CD8-positive, alpha-beta memory T cell (primary cell): ENCODE measurements around the gene SHTN1. TPM values are rescaled to one million over a fixed set of nuclear protein-coding genes. Genes with fewer than 3 reads are reported as not detected.

Experiments used
- CTCF ChIA-PET: fragments of 350-600 bp; sonication (Branson Sonifier 250); formaldehyde crosslinking; loops from one replicate; lab custom pipeline; 2021; ENCODE audit warnings: antibody characterized with exemption; lab: Charles Lee
- POLR2A ChIA-PET: fragments of 350-600 bp; sonication (Branson Sonifier 250); formaldehyde crosslinking; loops from one replicate; lab custom pipeline; 2021; ENCODE audit warnings: antibody characterized with exemption; lab: Charles Lee
- DNase-seq, 5 donors: peaks; one replicate each; pipeline versions ENCODE4 v3.0.0 to v3.0.0-alpha.2; 2020 to 2022; ENCODE audit warnings: mixed read lengths in 1 of 5
- H3K27ac ChIP-seq: one replicate; pipeline ENCODE4 v1.7.0; 2013; ENCODE audit warnings: low read depth, mild to moderate bottlenecking, low read length, moderate library complexity
- H3K27me3 ChIP-seq: 2 replicates; pipeline ENCODE4 v1.7.0; 2013; ENCODE audit warnings: low read length, mild to moderate bottlenecking; ENCODE audit not compliant: insufficient read depth, poor library complexity, severe bottlenecking
- H3K36me3 ChIP-seq: 2 replicates; pipeline ENCODE4 v1.7.0; 2013; ENCODE audit warnings: mild to moderate bottlenecking, low read length, moderate library complexity; ENCODE audit not compliant: insufficient read depth
- H3K4me1 ChIP-seq: 2 replicates; pipeline ENCODE4 v1.7.0; 2013; ENCODE audit warnings: mild to moderate bottlenecking, low read length, moderate library complexity; ENCODE audit not compliant: insufficient read depth
- H3K4me3 ChIP-seq: 2 replicates; pipeline ENCODE4 v1.7.0; 2013; ENCODE audit warnings: mild to moderate bottlenecking, low read length
- H3K9me3 ChIP-seq: 2 replicates; pipeline ENCODE4 v1.7.0; 2013; ENCODE audit warnings: mild to moderate bottlenecking, low read length
- H3K27ac Mint-ChIP-seq, 8 donors: one replicate each; pipeline ENCODE4 v1.8.0; 2020 to 2021; ENCODE audit warnings: mixed read lengths in 8 of 8, mild to moderate bottlenecking in 6 of 8, inconsistent platforms in 3 of 8, moderate library complexity in 3 of 8
- H3K27me3 Mint-ChIP-seq, 2 donors: one replicate each; pipeline ENCODE4 v1.8.0; 2020 to 2021; ENCODE audit warnings: mixed read lengths in 2 of 2, mild to moderate bottlenecking in 1 of 2, moderate library complexity in 1 of 2
- H3K36me3 Mint-ChIP-seq, 3 donors: one replicate each; pipeline ENCODE4 v1.8.0; 2020 to 2021; ENCODE audit warnings: mixed read lengths in 3 of 3, inconsistent platforms in 1 of 3, mild to moderate bottlenecking in 1 of 3
- H3K4me1 Mint-ChIP-seq, 3 donors: one replicate each; pipeline ENCODE4 v1.8.0; 2020 to 2021; ENCODE audit warnings: mixed read lengths in 3 of 3, inconsistent platforms in 1 of 3, mild to moderate bottlenecking in 1 of 3
- H3K4me3 Mint-ChIP-seq, 7 donors: one replicate each; pipeline ENCODE4 v1.8.0; 2020 to 2021; ENCODE audit warnings: mixed read lengths in 7 of 7, mild to moderate bottlenecking in 6 of 7, moderate library complexity in 4 of 7, inconsistent platforms in 2 of 7
- H3K9me3 Mint-ChIP-seq, 5 donors: one replicate each; pipeline ENCODE4 v1.8.0; 2020 to 2022; ENCODE audit warnings: mixed read lengths in 5 of 5, mild to moderate bottlenecking in 3 of 5, moderate library complexity in 2 of 5, inconsistent platforms in 1 of 5
- polyA plus RNA-seq: library from polyadenylated mRNA; unstranded; fragments of 300-500 nt; fragmentation: Illumina TruSeq; gene quantifications from one replicate; pipeline ENCODE4 v1.2.3, GENCODE V29; 2021
- total RNA-seq, 2 experiments: library from RNA; stranded (reverse); gene quantifications; one replicate each; pipeline ENCODE4 v1.2.3, GENCODE V29; 2021

Gene SHTN1
- total and polyA plus RNA-seq, 3 experiments from 2014 or later = 0.28 to 0.38 TPM; not detected in 1

DNA sequence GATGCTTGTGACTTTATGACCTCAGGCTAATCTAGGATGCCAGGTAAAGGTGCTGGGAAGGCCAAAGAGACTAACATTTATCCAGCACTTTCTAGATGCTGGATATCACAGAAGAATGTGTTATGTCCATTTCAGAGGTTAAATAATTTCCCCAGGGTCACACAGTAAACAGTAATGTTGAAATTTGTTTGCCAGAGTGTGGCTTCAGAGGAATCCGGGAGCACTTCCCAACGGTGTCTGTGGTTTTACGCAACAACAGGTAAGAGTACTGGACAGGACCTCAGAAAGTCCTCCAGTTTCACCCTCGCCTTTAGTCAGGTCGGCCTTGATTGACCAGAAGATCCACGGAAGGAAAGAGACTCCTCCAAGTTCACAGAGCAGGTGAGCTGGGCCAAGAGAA is 1.7 kb downstream of the SHTN1 start:
- H3K4me3 Mint-ChIP-seq = peak overlapping the region in 3 of 7 donors; percentile 9 to 59 (median 13)
- H3K36me3 ChIP-seq = no peaks in the 10 kb centered on the region
- ChIA-PET POLR2A (no interaction called here), CTCF (no interaction called here)
- peaks cover 0 to 4% (median 2%) of the 10 kb centered on the region in 5 donors for H3K9me3 Mint-ChIP-seq
- no peaks in the 10 kb centered on the region for H3K36me3 Mint-ChIP-seq
- no peak overlapping the region for H3K27ac ChIP-seq
- H3K27me3 ChIP-seq = peaks cover 9% of the 10 kb centered on the region
- H3K27ac Mint-ChIP-seq = peak overlapping the region in 1 of 8 donors; percentile 43
- H3K4me1 ChIP-seq = no peaks in the 10 kb centered on the region
- no peak for DNase-seq
- H3K27me3 Mint-ChIP-seq = peaks cover 21 to 56% of the 10 kb centered on the region in 2 donors
- H3K4me1 Mint-ChIP-seq = peaks cover 4 to 11% (median 8%) of the 10 kb centered on the region in 3 donors
- no peak overlapping the region for H3K4me3 ChIP-seq
- no peaks in the 10 kb centered on the region for H3K9me3 ChIP-seq

DNA sequence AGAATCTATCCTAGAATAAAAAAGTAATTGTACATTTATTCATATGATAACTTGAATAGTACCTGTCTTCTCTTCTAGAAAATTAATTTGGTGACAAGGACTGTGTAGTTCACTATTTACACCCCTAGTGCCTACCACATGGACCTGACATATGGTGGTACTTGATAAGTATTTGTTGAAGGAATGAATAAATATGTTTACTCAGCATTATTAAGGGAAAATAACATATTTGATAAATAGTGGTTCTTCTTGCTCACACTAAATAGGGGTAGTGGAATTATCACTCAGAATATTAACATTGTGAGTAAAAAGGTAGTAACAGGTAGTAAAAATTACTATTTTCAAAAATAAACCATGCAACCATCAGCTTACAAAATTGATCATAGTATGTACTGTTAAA is 2.8 kb downstream of the SHTN1 start:
- peaks cover 0 to 4% (median 2%) of the 10 kb centered on the region in 5 donors for H3K9me3 Mint-ChIP-seq
- peaks cover 4 to 11% (median 8%) of the 10 kb centered on the region in 3 donors for H3K4me1 Mint-ChIP-seq
- no peak for DNase-seq
- H3K4me3 Mint-ChIP-seq = no peak overlapping the region
- H3K36me3 Mint-ChIP-seq = no peaks in the 10 kb centered on the region
- CTCF ChIA-PET = no interaction called here
- peaks cover 9% of the 10 kb centered on the region for H3K27me3 ChIP-seq
- H3K27ac Mint-ChIP-seq = no peak overlapping the region
- no peaks in the 10 kb centered on the region for H3K36me3 ChIP-seq
- H3K27me3 Mint-ChIP-seq = peaks cover 19 to 60% of the 10 kb centered on the region in 2 donors
- no peaks in the 10 kb centered on the region for H3K9me3 ChIP-seq
- H3K4me1 ChIP-seq = no peaks in the 10 kb centered on the region
- H3K4me3 ChIP-seq = no peak overlapping the region
- POLR2A ChIA-PET = no interaction called here
- no peak overlapping the region for H3K27ac ChIP-seq

DNA sequence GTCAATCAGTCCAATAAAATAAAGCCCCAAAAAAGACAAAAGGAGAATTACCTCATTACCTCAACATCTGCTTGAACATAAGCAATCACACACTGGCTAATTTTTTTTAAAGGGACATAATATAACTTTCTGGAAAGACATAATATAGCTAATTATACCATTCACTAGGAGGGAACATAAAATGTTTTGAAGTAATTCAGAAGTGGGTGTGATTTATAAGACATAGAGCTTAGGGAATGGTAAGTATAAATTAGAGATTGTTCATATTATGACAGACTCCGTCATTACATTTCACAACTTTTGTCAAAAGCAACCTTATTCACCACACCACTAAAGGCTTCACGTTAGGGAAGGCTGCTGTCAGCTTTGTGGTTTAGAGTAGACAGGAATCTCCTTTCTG is 3.8 kb downstream of the SHTN1 start:
- Mint-ChIP-seq H3K4me3 (no peak overlapping the region), H3K4me1 (peaks cover 4 to 11% (median 8%) of the 10 kb centered on the region in 3 donors), H3K27me3 (peaks cover 16 to 55% of the 10 kb centered on the region in 2 donors), H3K9me3 (peaks cover 0 to 4% (median 2%) of the 10 kb centered on the region in 5 donors), H3K36me3 (no peaks in the 10 kb centered on the region), H3K27ac (no peak overlapping the region)
- Histone ChIP-seq H3K9me3 (no peaks in the 10 kb centered on the region), H3K4me3 (no peak overlapping the region), H3K36me3 (no peaks in the 10 kb centered on the region), H3K4me1 (no peaks in the 10 kb centered on the region), H3K27ac (no peak overlapping the region), H3K27me3 (peaks cover 6% of the 10 kb centered on the region)
- POLR2A ChIA-PET = no interaction called here
- CTCF ChIA-PET = no interaction called here
- no peak for DNase-seq

DNA sequence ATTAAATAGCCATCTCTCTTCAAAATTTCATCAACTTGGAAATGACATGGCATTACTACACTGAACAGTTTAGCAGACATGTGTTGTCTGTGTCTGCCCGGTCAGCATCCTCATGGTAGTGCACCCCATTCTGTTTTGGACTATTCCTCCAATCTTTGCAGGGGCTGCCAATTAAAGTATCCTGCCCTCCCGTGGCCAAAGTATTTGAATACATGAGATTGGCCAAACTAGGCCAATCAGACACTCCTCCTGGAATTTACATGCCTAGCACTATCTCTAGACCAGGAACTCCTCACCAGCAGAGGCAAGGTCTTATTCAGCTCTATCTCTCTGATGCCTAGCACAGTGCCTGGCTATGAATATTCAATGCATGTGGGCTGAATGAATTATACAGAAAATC is 4.4 kb downstream of the SHTN1 start:
- H3K27me3 ChIP-seq = peaks cover 2% of the 10 kb centered on the region
- Mint-ChIP-seq H3K27ac (peak overlapping the region in 1 of 8 donors; percentile 50), H3K9me3 (peaks cover 0 to 2% (median 0%) of the 10 kb centered on the region in 5 donors), H3K4me3 (no peak overlapping the region), H3K4me1 (peaks cover 3 to 8% (median 7%) of the 10 kb centered on the region in 3 donors), H3K36me3 (no peaks in the 10 kb centered on the region), H3K27me3 (peaks cover 14 to 50% of the 10 kb centered on the region in 2 donors)
- no peaks in the 10 kb centered on the region for H3K36me3 ChIP-seq
- H3K4me3 ChIP-seq = no peak overlapping the region
- DNase-seq = no peak
- ChIA-PET CTCF (no interaction called here), POLR2A (no interaction called here)
- H3K9me3 ChIP-seq = no peaks in the 10 kb centered on the region
- no peak overlapping the region for H3K27ac ChIP-seq
- H3K4me1 ChIP-seq = no peaks in the 10 kb centered on the region

DNA sequence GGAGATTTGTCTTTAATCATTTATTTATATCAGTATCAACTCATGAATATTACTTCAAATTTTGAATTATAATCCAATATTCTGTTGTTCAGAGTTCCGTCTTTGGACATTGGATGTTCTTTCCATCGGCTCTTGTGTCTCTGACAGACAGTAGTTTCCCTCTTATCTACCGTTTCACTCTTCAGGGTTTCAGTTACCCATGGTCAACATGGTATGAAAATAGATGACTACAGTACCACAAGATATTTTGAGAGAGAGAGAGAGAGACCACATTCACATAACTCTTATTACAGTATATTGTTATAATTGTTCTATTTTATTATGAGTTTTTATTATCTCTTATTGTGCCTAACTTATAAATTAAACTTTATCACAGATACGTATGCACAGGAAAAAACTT is 6.8 kb downstream of the SHTN1 start:
- Histone ChIP-seq H3K27me3 (no peaks in the 10 kb centered on the region), H3K36me3 (no peaks in the 10 kb centered on the region), H3K4me3 (no peak overlapping the region), H3K9me3 (no peaks in the 10 kb centered on the region), H3K4me1 (no peaks in the 10 kb centered on the region), H3K27ac (no peak overlapping the region)
- no peak for DNase-seq
- H3K4me1 Mint-ChIP-seq = no peaks in the 10 kb centered on the region
- H3K27me3 Mint-ChIP-seq = peaks cover 4 to 39% of the 10 kb centered on the region in 2 donors
- CTCF ChIA-PET = no interaction called here
- H3K4me3 Mint-ChIP-seq = no peak overlapping the region
- no peaks in the 10 kb centered on the region for H3K36me3 Mint-ChIP-seq
- no peak overlapping the region for H3K27ac Mint-ChIP-seq
- POLR2A ChIA-PET = no interaction called here
- no peaks in the 10 kb centered on the region for H3K9me3 Mint-ChIP-seq

DNA sequence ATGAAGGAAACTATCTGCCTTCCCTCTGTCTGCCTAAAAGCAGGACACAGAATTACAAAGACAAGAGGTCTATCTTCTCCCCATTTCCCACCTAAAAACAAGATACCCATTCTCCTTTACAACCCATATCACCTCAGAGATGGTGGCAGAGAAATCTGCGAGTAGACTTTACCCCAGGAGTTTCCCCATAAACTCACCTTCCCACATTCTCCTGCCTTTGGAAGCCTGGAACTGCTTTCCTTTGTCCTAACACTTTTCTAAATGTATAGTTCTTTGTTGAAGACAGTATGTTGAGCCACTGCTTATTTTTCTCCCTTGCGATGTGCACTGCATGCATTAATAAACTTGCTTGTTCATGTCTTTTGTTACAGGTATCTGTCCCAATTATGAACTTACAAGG is 8.0 kb downstream of the SHTN1 start:
- Histone ChIP-seq H3K9me3 (no peaks in the 10 kb centered on the region), H3K27ac (no peak overlapping the region), H3K27me3 (no peaks in the 10 kb centered on the region), H3K4me3 (no peak overlapping the region), H3K36me3 (no peaks in the 10 kb centered on the region), H3K4me1 (no peaks in the 10 kb centered on the region)
- H3K36me3 Mint-ChIP-seq = no peaks in the 10 kb centered on the region
- POLR2A ChIA-PET = no interaction called here
- H3K4me3 Mint-ChIP-seq = no peak overlapping the region
- H3K4me1 Mint-ChIP-seq = no peaks in the 10 kb centered on the region
- CTCF ChIA-PET = no interaction called here
- H3K27ac Mint-ChIP-seq = no peak overlapping the region
- peaks cover 1 to 27% of the 10 kb centered on the region in 2 donors for H3K27me3 Mint-ChIP-seq
- DNase-seq = no peak
- no peaks in the 10 kb centered on the region for H3K9me3 Mint-ChIP-seq

DNA sequence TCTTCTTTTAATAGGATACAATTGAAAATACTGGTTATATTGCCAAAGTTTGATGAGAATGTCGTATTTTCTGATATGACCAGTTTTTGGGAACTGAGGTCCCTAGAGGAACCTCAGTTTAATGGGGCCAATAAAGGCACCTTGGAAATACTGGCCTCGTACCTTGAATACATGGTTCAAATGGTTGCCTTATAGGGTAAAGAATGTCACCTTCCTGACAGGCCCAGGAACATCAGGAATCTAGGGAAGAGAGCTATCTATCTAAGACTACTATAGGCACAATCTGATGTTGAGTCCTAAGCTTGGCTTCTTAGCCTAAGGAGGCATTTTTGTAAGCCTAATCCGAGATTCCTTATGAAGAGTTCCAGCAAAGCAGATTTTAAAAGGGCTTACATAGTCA is 9.3 kb downstream of the SHTN1 start:
- no peaks in the 10 kb centered on the region for H3K4me1 ChIP-seq
- H3K9me3 ChIP-seq = no peaks in the 10 kb centered on the region
- H3K27ac ChIP-seq = no peak overlapping the region
- no peaks in the 10 kb centered on the region for H3K27me3 ChIP-seq
- Mint-ChIP-seq H3K27me3 (peaks cover 0 to 18% of the 10 kb centered on the region in 2 donors), H3K36me3 (no peaks in the 10 kb centered on the region), H3K4me1 (no peaks in the 10 kb centered on the region), H3K9me3 (no peaks in the 10 kb centered on the region), H3K27ac (no peak overlapping the region), H3K4me3 (no peak overlapping the region)
- no peak overlapping the region for H3K4me3 ChIP-seq
- CTCF ChIA-PET = no interaction called here
- POLR2A ChIA-PET = no interaction called here
- DNase-seq = no peak
- H3K36me3 ChIP-seq = no peaks in the 10 kb centered on the region

DNA sequence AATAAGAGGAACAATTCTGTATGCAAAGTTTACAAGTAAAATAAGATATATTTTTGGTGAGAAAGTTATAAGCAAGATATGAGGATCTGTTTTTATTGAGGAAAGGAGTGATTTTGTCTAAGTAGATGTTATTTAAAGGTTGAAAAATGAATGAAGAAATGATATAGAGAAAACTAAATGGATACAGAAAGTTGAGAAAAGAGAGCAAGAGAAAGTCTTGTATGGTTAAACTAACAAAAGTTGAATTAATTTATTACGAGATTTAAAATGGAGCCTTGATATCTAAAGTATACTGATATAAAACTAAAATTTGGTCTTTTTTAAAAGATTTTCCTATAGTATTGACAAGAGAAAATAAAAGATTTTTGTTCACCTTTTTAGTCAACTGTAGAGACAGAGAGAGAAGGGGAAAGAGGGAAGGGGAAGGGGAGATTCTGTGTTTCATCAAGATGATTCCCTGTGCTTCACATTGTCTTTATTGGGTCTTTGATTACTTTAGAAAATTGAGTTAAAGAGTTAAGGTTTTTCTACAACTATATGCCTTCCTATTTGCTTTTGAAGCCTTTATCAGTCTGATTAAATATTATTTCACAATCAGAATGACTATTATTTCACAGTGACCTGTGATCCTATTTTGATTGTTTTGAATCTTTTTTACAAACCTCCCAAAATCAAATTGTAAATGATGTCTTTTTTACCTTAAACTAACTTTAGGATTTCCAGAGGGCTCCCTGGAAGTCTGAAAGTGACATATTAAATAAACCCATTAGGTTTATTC is 10.7 kb downstream of the SHTN1 start:
- ChIA-PET CTCF (no interaction called here), POLR2A (no interaction called here)
- no peak overlapping the region for H3K27ac ChIP-seq
- H3K36me3 Mint-ChIP-seq = no peaks in the 10 kb centered on the region
- no peak overlapping the region for H3K27ac Mint-ChIP-seq
- H3K9me3 ChIP-seq = no peaks in the 10 kb centered on the region
- H3K4me1 Mint-ChIP-seq = no peaks in the 10 kb centered on the region
- no peak overlapping the region for H3K4me3 ChIP-seq
- H3K4me1 ChIP-seq = no peaks in the 10 kb centered on the region
- no peak for DNase-seq
- no peaks in the 10 kb centered on the region for H3K27me3 ChIP-seq
- H3K4me3 Mint-ChIP-seq = no peak overlapping the region
- H3K9me3 Mint-ChIP-seq = no peaks in the 10 kb centered on the region
- peaks cover 0 to 14% of the 10 kb centered on the region in 2 donors for H3K27me3 Mint-ChIP-seq
- no peaks in the 10 kb centered on the region for H3K36me3 ChIP-seq
